Peyer's patch (tissue), 4 donors: ENCODE results near the gene MRPS7.

Source experiments
- CTCF ChIP-seq, 6 experiments: fragments of 450-650 bp in 4 of 6; fragments of 200-600 bp in 2 of 6; sonication (generic) in 1 of 6; IDR thresholded peaks; one replicate each; pipeline ENCODE4 v1.5.1; 2017 to 2019; ENCODE audit warnings: antibody characterized with exemption in 6 of 6, mild to moderate bottlenecking in 3 of 6, moderate library complexity in 1 of 6
- POLR2A ChIP-seq, 2 donors: fragments of 450-650 bp; IDR thresholded peaks; one replicate each; pipeline ENCODE4 v1.5.1; 2017; ENCODE audit warnings: antibody characterized with exemption in 2 of 2, mild to moderate bottlenecking in 2 of 2, moderate library complexity in 2 of 2

GRCh38 chr17:75246404-75246803, 15.3 kb upstream of the MRPS7 start:
- TF ChIP-seq CTCF (IDR thresholded peaks at IDR 0.05) = no peak
- no peak for TF ChIP-seq POLR2A (IDR thresholded peaks at IDR 0.05)
